Astrocyte (in vitro differentiated cells and primary cell): ENCODE data around the gene NDUFA5. TPM values are rescaled to one million over a fixed set of nuclear protein-coding genes. Genes with fewer than 3 reads are reported as not detected.

ENCODE experiments used
- DNase-seq: peaks from one replicate; pipeline ENCODE4 v3.0.0-alpha.2; 2010; ENCODE audit warnings: low read depth
- FAIRE-seq: peaks from 2 replicates; lab custom pipeline; 2011; peaks lifted over from hg19 to GRCh38; lab: Jason Lieb, UNC
- H2AFZ ChIP-seq: 2 replicates; pipeline ENCODE4 v1.6.0; 2012; ENCODE audit warnings: low read depth, low read length, inconsistent platforms
- H3K27ac ChIP-seq: 2 replicates; pipeline ENCODE4 v1.5.1; 2011; ENCODE audit warnings: low read depth, low read length, inconsistent platforms
- H3K27me3 ChIP-seq: 2 replicates; pipeline ENCODE4 v1.6.0; 2011; ENCODE audit warnings: low read length, inconsistent platforms; ENCODE audit not compliant: insufficient read depth
- H3K36me3 ChIP-seq: 2 replicates; pipeline ENCODE4 v1.5.1; 2011; ENCODE audit warnings: low read length, inconsistent platforms; ENCODE audit not compliant: insufficient read depth
- H3K4me1 ChIP-seq: 2 replicates; pipeline ENCODE4 v1.5.1; 2011; ENCODE audit warnings: low read length, inconsistent platforms; ENCODE audit not compliant: insufficient read depth
- H3K4me2 ChIP-seq: 2 replicates; pipeline ENCODE4 v1.6.0; 2012; ENCODE audit warnings: low read length, inconsistent platforms
- H3K4me3 ChIP-seq: 2 replicates; pipeline ENCODE4 v1.5.1; 2011; ENCODE audit warnings: low read depth, mild to moderate bottlenecking, low read length, inconsistent platforms; ENCODE audit not compliant: insufficient read depth
- H3K79me2 ChIP-seq: 2 replicates; pipeline ENCODE4 v1.6.0; 2012; ENCODE audit warnings: mild to moderate bottlenecking, low read length, inconsistent platforms; ENCODE audit not compliant: insufficient read depth
- H3K9ac ChIP-seq: 2 replicates; pipeline ENCODE4 v1.6.0; 2012; ENCODE audit warnings: mild to moderate bottlenecking, low read length, inconsistent platforms
- H3K9me3 ChIP-seq: 2 replicates; pipeline ENCODE4 v1.5.1; 2012; ENCODE audit warnings: low read depth, mild to moderate bottlenecking, low read length, inconsistent platforms; ENCODE audit not compliant: insufficient read depth
- H4K20me1 ChIP-seq: 2 replicates; pipeline ENCODE4 v1.6.0; 2012; ENCODE audit warnings: low read length, inconsistent platforms; ENCODE audit not compliant: insufficient read depth
- H3K27ac Mint-ChIP-seq: one replicate; pipeline ENCODE4 v1.8.0; 2021; ENCODE audit warnings: mild to moderate bottlenecking, mixed read lengths; ENCODE audit not compliant: unreplicated experiment
- H3K27me3 Mint-ChIP-seq: one replicate; pipeline ENCODE4 v1.8.0; 2021; ENCODE audit warnings: low read depth, mixed read lengths; ENCODE audit not compliant: unreplicated experiment
- H3K36me3 Mint-ChIP-seq: one replicate; pipeline ENCODE4 v1.8.0; 2021; ENCODE audit warnings: low read depth, mixed read lengths; ENCODE audit not compliant: unreplicated experiment
- H3K4me1 Mint-ChIP-seq: one replicate; pipeline ENCODE4 v1.8.0; 2021; ENCODE audit warnings: low read depth, mixed read lengths; ENCODE audit not compliant: unreplicated experiment
- H3K4me3 Mint-ChIP-seq: one replicate; pipeline ENCODE4 v1.8.0; 2021; ENCODE audit warnings: mild to moderate bottlenecking, moderate library complexity, mixed read lengths; ENCODE audit not compliant: unreplicated experiment
- H3K9me3 Mint-ChIP-seq: one replicate; pipeline ENCODE4 v1.8.0; 2021; ENCODE audit warnings: mild to moderate bottlenecking, mixed read lengths; ENCODE audit not compliant: unreplicated experiment
- EZH2 ChIP-seq: IDR thresholded peaks from 2 replicates; pipeline ENCODE4 v1.6.1; 2012; ENCODE audit warnings: mild to moderate bottlenecking, low read length, inconsistent platforms; ENCODE audit not compliant: insufficient read depth
- total RNA-seq: library from RNA; stranded (reverse); gene quantifications from 2 replicates; pipeline ENCODE4 v1.2.1, GENCODE V29; 2021
- TF ChIP-seq, protein P1 (sequence below): IDR thresholded peaks from 2 replicates; pipeline ENCODE4 v1.5.1; 2011; ENCODE audit warnings: low read depth, mild to moderate bottlenecking, inconsistent platforms, low read length, moderate library complexity; ENCODE audit not compliant: insufficient read depth

The NDUFA5 gene
- total RNA-seq, 1 donor from 2014 or later, result 48.9 TPM

DNA sequence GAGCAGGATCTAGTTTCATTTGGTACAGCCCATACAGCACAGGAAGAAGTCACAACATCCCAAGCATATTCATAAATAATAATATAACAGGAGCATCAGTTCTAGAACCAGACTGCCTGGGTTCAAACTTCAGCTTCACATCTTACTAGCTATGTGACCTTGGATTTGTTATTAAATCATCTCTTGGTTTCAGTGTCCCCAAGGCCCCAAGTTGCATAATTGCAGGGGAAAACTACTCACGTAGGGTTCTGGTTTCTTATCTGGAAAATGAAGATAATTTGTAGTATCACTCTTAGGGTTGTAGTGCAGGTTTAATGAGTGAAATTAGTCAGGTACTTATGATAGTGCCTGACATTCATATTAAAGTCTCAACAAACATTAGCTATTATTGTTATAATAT, 17.7 kb downstream of the NDUFA5 start:
- H3K4me3 ChIP-seq, result no peak overlapping the region
- no peak overlapping the region for H3K4me2 ChIP-seq
- H4K20me1 ChIP-seq, result no peaks in the 10 kb centered on the region
- Mint-ChIP-seq H3K4me1 (peaks cover 13% of the 10 kb centered on the region), H3K9me3 (no peaks in the 10 kb centered on the region), H3K27me3 (no peaks in the 10 kb centered on the region), H3K27ac (no peak overlapping the region), H3K36me3 (no peaks in the 10 kb centered on the region), H3K4me3 (no peak overlapping the region)
- H3K4me1 ChIP-seq, result peaks cover 15% of the 10 kb centered on the region
- H3K27ac ChIP-seq, result no peak overlapping the region
- H3K9ac ChIP-seq, result no peak overlapping the region
- DNase-seq (no peak), FAIRE-seq (no peak)
- no peaks in the 10 kb centered on the region for H3K9me3 ChIP-seq
- H3K36me3 ChIP-seq, result no peaks in the 10 kb centered on the region
- no peak overlapping the region for H2AFZ ChIP-seq
- no peaks in the 10 kb centered on the region for H3K79me2 ChIP-seq
- TF ChIP-seq, protein P1, sequence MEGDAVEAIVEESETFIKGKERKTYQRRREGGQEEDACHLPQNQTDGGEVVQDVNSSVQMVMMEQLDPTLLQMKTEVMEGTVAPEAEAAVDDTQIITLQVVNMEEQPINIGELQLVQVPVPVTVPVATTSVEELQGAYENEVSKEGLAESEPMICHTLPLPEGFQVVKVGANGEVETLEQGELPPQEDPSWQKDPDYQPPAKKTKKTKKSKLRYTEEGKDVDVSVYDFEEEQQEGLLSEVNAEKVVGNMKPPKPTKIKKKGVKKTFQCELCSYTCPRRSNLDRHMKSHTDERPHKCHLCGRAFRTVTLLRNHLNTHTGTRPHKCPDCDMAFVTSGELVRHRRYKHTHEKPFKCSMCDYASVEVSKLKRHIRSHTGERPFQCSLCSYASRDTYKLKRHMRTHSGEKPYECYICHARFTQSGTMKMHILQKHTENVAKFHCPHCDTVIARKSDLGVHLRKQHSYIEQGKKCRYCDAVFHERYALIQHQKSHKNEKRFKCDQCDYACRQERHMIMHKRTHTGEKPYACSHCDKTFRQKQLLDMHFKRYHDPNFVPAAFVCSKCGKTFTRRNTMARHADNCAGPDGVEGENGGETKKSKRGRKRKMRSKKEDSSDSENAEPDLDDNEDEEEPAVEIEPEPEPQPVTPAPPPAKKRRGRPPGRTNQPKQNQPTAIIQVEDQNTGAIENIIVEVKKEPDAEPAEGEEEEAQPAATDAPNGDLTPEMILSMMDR, result no peak
- TF ChIP-seq EZH2, result no peak
- no peaks in the 10 kb centered on the region for H3K27me3 ChIP-seq

DNA sequence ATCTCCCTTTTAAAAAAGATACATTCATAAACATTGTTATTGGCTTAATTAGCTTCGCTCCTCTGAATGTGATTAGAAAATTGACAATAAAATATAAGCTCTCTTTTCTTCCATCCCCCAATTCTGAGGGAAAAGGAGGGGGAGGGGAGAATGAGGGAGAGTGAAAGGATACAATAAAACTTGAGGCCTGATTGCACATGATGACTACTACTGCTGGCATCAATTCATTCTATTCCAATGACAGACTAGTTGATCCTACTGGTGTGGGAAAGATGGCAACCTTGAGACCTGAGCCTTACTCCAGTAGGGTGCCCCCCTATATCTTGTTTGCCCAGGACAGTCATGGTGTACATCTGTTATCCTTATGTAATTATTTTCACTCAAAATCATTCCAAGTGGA, 18.7 kb downstream of the NDUFA5 start:
- no peak for TF ChIP-seq EZH2
- H3K27ac Mint-ChIP-seq, result no peak overlapping the region
- no peaks in the 10 kb centered on the region for H3K27me3 Mint-ChIP-seq

DNA sequence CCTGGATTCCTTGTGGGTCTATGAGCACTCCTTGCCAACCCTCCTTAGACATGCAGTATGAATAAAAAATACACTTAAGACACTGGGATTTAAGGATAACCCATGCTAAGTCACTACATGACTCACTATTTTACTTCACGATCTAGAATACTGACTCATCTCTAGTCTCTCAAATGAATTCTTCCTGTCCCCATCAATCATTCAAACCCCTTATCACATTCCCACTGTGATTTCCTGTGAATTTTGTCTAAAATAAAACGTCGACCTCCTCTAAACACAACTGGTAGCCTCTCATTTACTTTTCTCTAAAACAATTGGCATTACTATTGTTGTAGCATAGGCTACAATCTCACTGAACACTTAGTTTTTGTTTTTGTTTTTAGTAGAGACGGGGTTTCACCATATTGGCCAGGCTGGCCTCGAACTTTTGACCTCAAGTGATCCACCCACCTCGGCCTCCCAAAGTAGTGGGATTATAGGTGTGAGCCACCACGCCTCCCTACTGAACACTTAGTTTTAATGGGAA, 19.4 kb downstream of the NDUFA5 start:
- H3K79me2 ChIP-seq, result no peaks in the 10 kb centered on the region
- no peaks in the 10 kb centered on the region for H3K36me3 Mint-ChIP-seq
- DNase-seq (peak; percentile 89), FAIRE-seq (peak; percentile 78)
- H3K4me1 Mint-ChIP-seq, result peaks cover 13% of the 10 kb centered on the region
- no peak overlapping the region for H3K4me3 ChIP-seq
- TF ChIP-seq, protein P1, result no peak
- no peak for TF ChIP-seq EZH2
- no peaks in the 10 kb centered on the region for H4K20me1 ChIP-seq
- no peak overlapping the region for H3K9ac ChIP-seq
- H3K9me3 ChIP-seq, result no peaks in the 10 kb centered on the region
- no peak overlapping the region for H2AFZ ChIP-seq
- H3K4me3 Mint-ChIP-seq, result no peak overlapping the region
- peak overlapping the region; percentile 44 for H3K27ac ChIP-seq
- H3K27me3 Mint-ChIP-seq, result no peaks in the 10 kb centered on the region
- H3K27ac Mint-ChIP-seq, result peak overlapping the region; percentile 67
- H3K36me3 ChIP-seq, result no peaks in the 10 kb centered on the region
- H3K27me3 ChIP-seq, result no peaks in the 10 kb centered on the region
- no peaks in the 10 kb centered on the region for H3K9me3 Mint-ChIP-seq
- peak overlapping the region; percentile 63 for H3K4me2 ChIP-seq
- peaks cover 15% of the 10 kb centered on the region for H3K4me1 ChIP-seq

More for the DNA sequence above, 18.7 kb downstream of the NDUFA5 start:
- Mint-ChIP-seq H3K4me3 (no peak overlapping the region), H3K4me1 (peaks cover 13% of the 10 kb centered on the region), H3K36me3 (no peaks in the 10 kb centered on the region), H3K9me3 (no peaks in the 10 kb centered on the region)
- H3K9ac ChIP-seq, result no peak overlapping the region
- no peak overlapping the region for H3K27ac ChIP-seq
- H3K4me3 ChIP-seq, result no peak overlapping the region
- no peak overlapping the region for H2AFZ ChIP-seq
- no peaks in the 10 kb centered on the region for H3K79me2 ChIP-seq
- no peaks in the 10 kb centered on the region for H3K9me3 ChIP-seq
- no peaks in the 10 kb centered on the region for H3K27me3 ChIP-seq
- H3K4me2 ChIP-seq, result peak overlapping the region; percentile 63
- DNase-seq (no peak), FAIRE-seq (no peak)
- H4K20me1 ChIP-seq, result no peaks in the 10 kb centered on the region
- no peaks in the 10 kb centered on the region for H3K36me3 ChIP-seq
- peaks cover 15% of the 10 kb centered on the region for H3K4me1 ChIP-seq
